ENCODE measurements around the gene SP100. TPM values are rescaled to one million over a fixed set of nuclear protein-coding genes. Genes with fewer than 3 reads are reported as not detected.

The SP100 gene
- total and polyA plus RNA-seq, 2 of the 8 experiments (the other 6 are each of a cell fraction or from before 2014, with no cell fraction given): 0.06 to 1.1 TPM

DNA sequence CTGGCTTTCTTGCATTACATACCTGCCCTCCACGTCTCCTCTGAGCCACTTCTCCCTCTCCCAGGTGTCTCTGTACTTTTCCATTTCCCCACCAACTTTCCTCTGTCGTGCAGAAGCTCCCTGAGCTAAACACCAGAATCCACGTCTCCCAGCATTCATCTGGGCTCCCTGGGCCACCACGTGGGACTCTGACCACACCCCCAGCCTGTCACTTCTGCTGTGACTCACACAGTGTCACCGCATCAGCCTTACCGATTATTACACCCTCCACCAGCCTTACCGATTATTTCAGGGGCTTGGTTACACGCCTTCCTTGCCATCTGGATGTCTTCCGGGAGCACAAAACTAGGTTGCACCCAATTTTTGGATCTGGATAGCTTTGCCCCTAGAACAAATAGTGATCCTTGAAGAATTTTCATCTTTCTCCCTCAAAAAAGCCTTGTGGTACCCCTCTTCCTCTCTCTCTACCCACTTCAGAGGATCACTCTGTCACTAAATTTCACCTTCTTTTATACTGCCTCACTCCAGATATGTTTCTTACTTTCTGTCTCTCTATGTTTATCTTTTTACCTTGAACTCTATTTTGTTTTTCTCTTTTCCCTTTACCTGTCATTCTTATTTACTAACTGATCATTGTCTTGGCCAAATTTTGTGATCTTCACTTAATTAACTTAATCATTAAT lies 159.8 kb downstream of the SP100 start (continued):
- TF ChIP-seq, protein P1, sequence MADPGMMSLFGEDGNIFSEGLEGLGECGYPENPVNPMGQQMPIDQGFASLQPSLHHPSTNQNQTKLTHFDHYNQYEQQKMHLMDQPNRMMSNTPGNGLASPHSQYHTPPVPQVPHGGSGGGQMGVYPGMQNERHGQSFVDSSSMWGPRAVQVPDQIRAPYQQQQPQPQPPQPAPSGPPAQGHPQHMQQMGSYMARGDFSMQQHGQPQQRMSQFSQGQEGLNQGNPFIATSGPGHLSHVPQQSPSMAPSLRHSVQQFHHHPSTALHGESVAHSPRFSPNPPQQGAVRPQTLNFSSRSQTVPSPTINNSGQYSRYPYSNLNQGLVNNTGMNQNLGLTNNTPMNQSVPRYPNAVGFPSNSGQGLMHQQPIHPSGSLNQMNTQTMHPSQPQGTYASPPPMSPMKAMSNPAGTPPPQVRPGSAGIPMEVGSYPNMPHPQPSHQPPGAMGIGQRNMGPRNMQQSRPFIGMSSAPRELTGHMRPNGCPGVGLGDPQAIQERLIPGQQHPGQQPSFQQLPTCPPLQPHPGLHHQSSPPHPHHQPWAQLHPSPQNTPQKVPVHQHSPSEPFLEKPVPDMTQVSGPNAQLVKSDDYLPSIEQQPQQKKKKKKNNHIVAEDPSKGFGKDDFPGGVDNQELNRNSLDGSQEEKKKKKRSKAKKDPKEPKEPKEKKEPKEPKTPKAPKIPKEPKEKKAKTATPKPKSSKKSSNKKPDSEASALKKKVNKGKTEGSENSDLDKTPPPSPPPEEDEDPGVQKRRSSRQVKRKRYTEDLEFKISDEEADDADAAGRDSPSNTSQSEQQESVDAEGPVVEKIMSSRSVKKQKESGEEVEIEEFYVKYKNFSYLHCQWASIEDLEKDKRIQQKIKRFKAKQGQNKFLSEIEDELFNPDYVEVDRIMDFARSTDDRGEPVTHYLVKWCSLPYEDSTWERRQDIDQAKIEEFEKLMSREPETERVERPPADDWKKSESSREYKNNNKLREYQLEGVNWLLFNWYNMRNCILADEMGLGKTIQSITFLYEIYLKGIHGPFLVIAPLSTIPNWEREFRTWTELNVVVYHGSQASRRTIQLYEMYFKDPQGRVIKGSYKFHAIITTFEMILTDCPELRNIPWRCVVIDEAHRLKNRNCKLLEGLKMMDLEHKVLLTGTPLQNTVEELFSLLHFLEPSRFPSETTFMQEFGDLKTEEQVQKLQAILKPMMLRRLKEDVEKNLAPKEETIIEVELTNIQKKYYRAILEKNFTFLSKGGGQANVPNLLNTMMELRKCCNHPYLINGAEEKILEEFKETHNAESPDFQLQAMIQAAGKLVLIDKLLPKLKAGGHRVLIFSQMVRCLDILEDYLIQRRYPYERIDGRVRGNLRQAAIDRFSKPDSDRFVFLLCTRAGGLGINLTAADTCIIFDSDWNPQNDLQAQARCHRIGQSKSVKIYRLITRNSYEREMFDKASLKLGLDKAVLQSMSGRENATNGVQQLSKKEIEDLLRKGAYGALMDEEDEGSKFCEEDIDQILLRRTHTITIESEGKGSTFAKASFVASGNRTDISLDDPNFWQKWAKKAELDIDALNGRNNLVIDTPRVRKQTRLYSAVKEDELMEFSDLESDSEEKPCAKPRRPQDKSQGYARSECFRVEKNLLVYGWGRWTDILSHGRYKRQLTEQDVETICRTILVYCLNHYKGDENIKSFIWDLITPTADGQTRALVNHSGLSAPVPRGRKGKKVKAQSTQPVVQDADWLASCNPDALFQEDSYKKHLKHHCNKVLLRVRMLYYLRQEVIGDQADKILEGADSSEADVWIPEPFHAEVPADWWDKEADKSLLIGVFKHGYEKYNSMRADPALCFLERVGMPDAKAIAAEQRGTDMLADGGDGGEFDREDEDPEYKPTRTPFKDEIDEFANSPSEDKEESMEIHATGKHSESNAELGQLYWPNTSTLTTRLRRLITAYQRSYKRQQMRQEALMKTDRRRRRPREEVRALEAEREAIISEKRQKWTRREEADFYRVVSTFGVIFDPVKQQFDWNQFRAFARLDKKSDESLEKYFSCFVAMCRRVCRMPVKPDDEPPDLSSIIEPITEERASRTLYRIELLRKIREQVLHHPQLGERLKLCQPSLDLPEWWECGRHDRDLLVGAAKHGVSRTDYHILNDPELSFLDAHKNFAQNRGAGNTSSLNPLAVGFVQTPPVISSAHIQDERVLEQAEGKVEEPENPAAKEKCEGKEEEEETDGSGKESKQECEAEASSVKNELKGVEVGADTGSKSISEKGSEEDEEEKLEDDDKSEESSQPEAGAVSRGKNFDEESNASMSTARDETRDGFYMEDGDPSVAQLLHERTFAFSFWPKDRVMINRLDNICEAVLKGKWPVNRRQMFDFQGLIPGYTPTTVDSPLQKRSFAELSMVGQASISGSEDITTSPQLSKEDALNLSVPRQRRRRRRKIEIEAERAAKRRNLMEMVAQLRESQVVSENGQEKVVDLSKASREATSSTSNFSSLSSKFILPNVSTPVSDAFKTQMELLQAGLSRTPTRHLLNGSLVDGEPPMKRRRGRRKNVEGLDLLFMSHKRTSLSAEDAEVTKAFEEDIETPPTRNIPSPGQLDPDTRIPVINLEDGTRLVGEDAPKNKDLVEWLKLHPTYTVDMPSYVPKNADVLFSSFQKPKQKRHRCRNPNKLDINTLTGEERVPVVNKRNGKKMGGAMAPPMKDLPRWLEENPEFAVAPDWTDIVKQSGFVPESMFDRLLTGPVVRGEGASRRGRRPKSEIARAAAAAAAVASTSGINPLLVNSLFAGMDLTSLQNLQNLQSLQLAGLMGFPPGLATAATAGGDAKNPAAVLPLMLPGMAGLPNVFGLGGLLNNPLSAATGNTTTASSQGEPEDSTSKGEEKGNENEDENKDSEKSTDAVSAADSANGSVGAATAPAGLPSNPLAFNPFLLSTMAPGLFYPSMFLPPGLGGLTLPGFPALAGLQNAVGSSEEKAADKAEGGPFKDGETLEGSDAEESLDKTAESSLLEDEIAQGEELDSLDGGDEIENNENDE (IDR thresholded peaks at IDR 0.05; ENCODE audit: insufficient replicate concordance, low read length): no peak
- TF ChIP-seq CREB1 (IDR thresholded peaks at IDR 0.05) (no peak), TAF7 (optimal IDR thresholded peaks at IDR 0.05; ENCODE audit: borderline replicate concordance, low read depth, low read length) (no peak), POU5F1 (IDR thresholded peaks at IDR 0.05; ENCODE audit: low read depth, low read length) (no peak), TBP (IDR thresholded peaks at IDR 0.05; ENCODE audit: low read depth, low read length) (no peak), SIX5 (IDR thresholded peaks at IDR 0.05; ENCODE audit: low read depth, low read length) (no peak)
